GM23248 (cell line): ENCODE results near the gene P2RY8.

Experiments
- EZH2 ChIP-seq: fragments of 200-600 bp; sonication (generic); IDR thresholded peaks from 2 replicates; pipeline ENCODE4 v1.6.1; 2018; ENCODE audit warnings: antibody characterized with exemption, mild to moderate bottlenecking; ENCODE audit not compliant: insufficient read depth, poor library complexity, severe bottlenecking
- EZH2phosphoT487 ChIP-seq: fragments of 200-600 bp; sonication (generic); IDR thresholded peaks from 2 replicates; pipeline ENCODE4 v1.6.1; 2018; ENCODE audit warnings: antibody characterized with exemption, moderate library complexity, mild to moderate bottlenecking, low read depth; ENCODE audit not compliant: insufficient read depth

DNA sequence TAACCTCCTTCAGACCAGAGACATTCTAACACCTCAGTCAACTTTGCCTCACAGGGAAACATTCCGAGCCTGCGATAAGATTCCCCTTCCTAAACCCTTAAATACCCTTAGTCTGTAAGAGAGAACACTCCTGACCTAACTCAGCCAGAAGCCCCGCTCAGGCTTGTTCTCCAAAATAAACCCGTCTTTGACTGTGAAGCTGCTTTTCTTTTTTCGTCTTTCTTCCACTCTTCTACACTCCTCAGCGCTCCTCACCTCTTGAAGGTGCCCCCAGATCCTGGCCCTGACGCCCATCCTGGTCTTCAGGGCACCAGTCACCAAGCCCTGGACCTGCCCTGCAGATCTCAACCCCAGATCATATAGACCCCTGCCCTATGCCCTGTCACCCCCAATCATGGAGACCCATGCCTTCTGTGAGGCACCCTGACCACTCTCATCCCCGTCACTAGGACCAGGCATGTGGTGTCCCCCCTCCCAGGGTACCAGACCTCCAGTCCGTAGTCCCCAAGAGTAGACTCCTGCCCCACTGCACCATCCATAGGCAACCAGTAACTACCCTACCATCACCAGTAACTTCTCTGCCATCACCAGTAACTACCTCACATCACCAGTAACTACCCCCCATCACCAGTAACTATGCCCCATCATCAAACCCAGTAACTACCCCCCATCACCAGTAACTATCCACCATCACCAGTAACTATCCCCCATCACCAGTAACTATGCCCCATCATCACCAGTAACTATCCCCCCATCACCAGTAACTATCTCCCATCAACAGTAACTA, 87.8 kb downstream of the P2RY8 start:
- TF ChIP-seq EZH2phosphoT487 = no peak
- no peak for TF ChIP-seq EZH2
